MM.1S (cell line): Measurements from ENCODE around the gene FGF23.

Experiments used
- DNase-seq: peaks from one replicate; pipeline ENCODE4 v3.0.0-alpha.2; 2015
- H2AFZ ChIP-seq: fragments of 300-600 bp; sonication (generic); 2 replicates; pipeline ENCODE4 v1.6.0; 2016; ENCODE audit warnings: antibody characterized with exemption, low read length
- H3F3A ChIP-seq: fragments of 300-600 bp; sonication (generic); 2 replicates; pipeline ENCODE4 v1.6.1; 2016; ENCODE audit warnings: mild to moderate bottlenecking, antibody characterized with exemption, low read length, moderate library complexity, mixed read lengths; ENCODE audit not compliant: insufficient read depth
- H3K27ac ChIP-seq: fragments of 300-600 bp; sonication (generic); 2 replicates; pipeline ENCODE4 v1.5.1; 2016; ENCODE audit warnings: mild to moderate bottlenecking, low read length
- H3K27me3 ChIP-seq: fragments of 300-600 bp; sonication (generic); replicated peaks from 2 replicates; pipeline ENCODE4 v1.6.0; 2016; ENCODE audit warnings: low read length; ENCODE audit not compliant: insufficient read depth
- H3K36me3 ChIP-seq: fragments of 300-600 bp; sonication (generic); replicated peaks from 2 replicates; pipeline ENCODE4 v1.6.1; 2016; ENCODE audit warnings: mild to moderate bottlenecking, low read length, mixed read lengths; ENCODE audit not compliant: insufficient read depth
- H3K4me1 ChIP-seq: fragments of 300-600 bp; sonication (generic); 2 replicates; pipeline ENCODE4 v1.6.1; 2016; ENCODE audit warnings: low read length, mixed read lengths
- H3K4me2 ChIP-seq: fragments of 300-600 bp; sonication (generic); 2 replicates; pipeline ENCODE4 v1.6.0; 2016; ENCODE audit warnings: low read depth, low read length
- H3K4me3 ChIP-seq: fragments of 300-600 bp; sonication (generic); 2 replicates; pipeline ENCODE4 v1.5.1; 2016; ENCODE audit warnings: low read length, mixed read lengths
- H3K79me2 ChIP-seq: fragments of 300-600 bp; sonication (generic); 2 replicates; pipeline ENCODE4 v1.6.1; 2016; ENCODE audit warnings: mixed run types, low read length, mixed read lengths
- H3K9ac ChIP-seq: fragments of 300-600 bp; sonication (generic); 2 replicates; pipeline ENCODE4 v1.6.1; 2016; ENCODE audit warnings: low read length, mixed read lengths
- H3K9me2 ChIP-seq: fragments of 300-600 bp; sonication (generic); replicated peaks from 2 replicates; pipeline ENCODE4 v1.6.1; 2016; ENCODE audit warnings: mild to moderate bottlenecking, low read length, mixed read lengths; ENCODE audit not compliant: insufficient read depth
- H3K9me3 ChIP-seq: fragments of 300-600 bp; sonication (generic); replicated peaks from 2 replicates; pipeline ENCODE4 v1.6.1; 2016; ENCODE audit warnings: mild to moderate bottlenecking, low read length, mixed read lengths; ENCODE audit not compliant: insufficient read depth
- H4K20me1 ChIP-seq: fragments of 300-600 bp; sonication (generic); 2 replicates; pipeline ENCODE4 v1.6.1; 2016; ENCODE audit warnings: mild to moderate bottlenecking, low read length, moderate library complexity, mixed read lengths; ENCODE audit not compliant: insufficient read depth
- EZH2 ChIP-seq: fragments of 300-600 bp; sonication (generic); optimal IDR thresholded peaks from 2 replicates; pipeline ENCODE3; 2017; ENCODE audit warnings: low read depth, mild to moderate bottlenecking, antibody characterized with exemption, low read length, mixed read lengths
- EZH2phosphoT487 ChIP-seq: fragments of 300-600 bp; sonication (generic); IDR thresholded peaks from 2 replicates; pipeline ENCODE4 v1.6.1; 2018; ENCODE audit warnings: antibody characterized with exemption, low read length
- TF ChIP-seq, protein P1 (sequence below): fragments of 300-600 bp; sonication (generic); IDR thresholded peaks from 2 replicates; pipeline ENCODE4 v1.5.1; 2016; ENCODE audit warnings: antibody characterized with exemption, low read length, mixed read lengths

Gene FGF23

DNA sequence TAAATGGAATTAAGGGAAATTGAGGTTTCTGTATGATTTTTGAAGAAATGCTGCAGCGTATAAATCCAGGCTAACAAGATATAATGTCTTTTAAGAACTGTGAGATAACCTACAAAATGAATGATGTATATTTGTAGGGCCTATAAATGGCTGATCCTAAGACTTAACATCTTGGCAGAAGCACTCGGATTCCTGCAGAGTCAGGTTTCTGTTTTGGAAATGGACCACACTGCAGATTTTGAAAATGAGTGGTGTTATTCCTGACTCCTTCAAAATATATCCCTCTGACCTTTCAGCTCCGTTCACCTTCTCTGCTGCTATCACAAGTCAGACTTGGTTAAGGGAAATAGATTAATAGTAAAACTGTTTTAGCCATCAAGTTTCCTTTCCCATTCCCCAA is 53.5 kb downstream of the FGF23 start:
- Histone ChIP-seq H3K9me2 (no peaks in the 10 kb centered on the region), H3K9me3 (no peaks in the 10 kb centered on the region), H4K20me1 (no peaks in the 10 kb centered on the region), H2AFZ (no peak overlapping the region), H3K4me1 (no peaks in the 10 kb centered on the region), H3K27me3 (no peaks in the 10 kb centered on the region), H3K4me2 (no peak overlapping the region), H3K79me2 (peaks cover 3% of the 10 kb centered on the region; the same call in 1 of the 2 replicates), H3K9ac (no peak overlapping the region), H3F3A (no peaks in the 10 kb centered on the region), H3K27ac (no peak overlapping the region), H3K36me3 (no peaks in the 10 kb centered on the region), H3K4me3 (no peak overlapping the region)
- DNase-seq, result no peak
- TF ChIP-seq, protein P1, sequence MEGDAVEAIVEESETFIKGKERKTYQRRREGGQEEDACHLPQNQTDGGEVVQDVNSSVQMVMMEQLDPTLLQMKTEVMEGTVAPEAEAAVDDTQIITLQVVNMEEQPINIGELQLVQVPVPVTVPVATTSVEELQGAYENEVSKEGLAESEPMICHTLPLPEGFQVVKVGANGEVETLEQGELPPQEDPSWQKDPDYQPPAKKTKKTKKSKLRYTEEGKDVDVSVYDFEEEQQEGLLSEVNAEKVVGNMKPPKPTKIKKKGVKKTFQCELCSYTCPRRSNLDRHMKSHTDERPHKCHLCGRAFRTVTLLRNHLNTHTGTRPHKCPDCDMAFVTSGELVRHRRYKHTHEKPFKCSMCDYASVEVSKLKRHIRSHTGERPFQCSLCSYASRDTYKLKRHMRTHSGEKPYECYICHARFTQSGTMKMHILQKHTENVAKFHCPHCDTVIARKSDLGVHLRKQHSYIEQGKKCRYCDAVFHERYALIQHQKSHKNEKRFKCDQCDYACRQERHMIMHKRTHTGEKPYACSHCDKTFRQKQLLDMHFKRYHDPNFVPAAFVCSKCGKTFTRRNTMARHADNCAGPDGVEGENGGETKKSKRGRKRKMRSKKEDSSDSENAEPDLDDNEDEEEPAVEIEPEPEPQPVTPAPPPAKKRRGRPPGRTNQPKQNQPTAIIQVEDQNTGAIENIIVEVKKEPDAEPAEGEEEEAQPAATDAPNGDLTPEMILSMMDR, result no peak
- TF ChIP-seq EZH2phosphoT487 (no peak), EZH2 (no peak)

DNA sequence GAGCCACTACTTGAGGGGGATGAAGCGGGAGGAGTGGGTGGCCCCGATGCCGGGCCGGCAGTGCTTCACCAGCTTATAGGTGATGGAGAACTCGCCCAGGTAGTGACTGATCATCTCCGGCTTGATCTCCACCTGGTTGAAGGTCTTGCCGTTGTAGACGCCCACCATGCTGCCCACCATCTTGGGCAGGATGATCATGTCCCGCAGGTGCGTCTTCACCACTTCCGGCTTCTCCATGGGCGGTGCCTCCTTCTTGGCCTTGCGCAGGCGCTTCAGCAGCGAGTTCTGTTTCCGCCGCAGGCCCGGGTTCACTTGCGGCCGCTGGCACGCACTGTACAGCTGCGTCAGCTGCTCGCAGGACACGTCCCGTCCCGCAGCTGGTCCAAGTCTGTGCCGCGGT is 55.1 kb downstream of the FGF23 start:
- no peak for DNase-seq
- H3K9me2 ChIP-seq, result no peaks in the 10 kb centered on the region
- H3K79me2 ChIP-seq, result peaks cover 3% of the 10 kb centered on the region; the same call in 1 of the 2 replicates
- H3F3A ChIP-seq, result no peaks in the 10 kb centered on the region; the same call in 1 of the 2 replicates
- H3K9ac ChIP-seq, result no peak overlapping the region
- H4K20me1 ChIP-seq, result no peaks in the 10 kb centered on the region
- H3K4me2 ChIP-seq, result no peak overlapping the region
- H3K27me3 ChIP-seq, result no peaks in the 10 kb centered on the region
- peaks cover 4% of the 10 kb centered on the region; the same call in 1 of the 2 replicates for H3K4me1 ChIP-seq
- H3K4me3 ChIP-seq, result no peak overlapping the region
- no peak overlapping the region for H3K27ac ChIP-seq
- TF ChIP-seq EZH2, result no peak
- TF ChIP-seq EZH2phosphoT487, result no peak
- TF ChIP-seq, protein P1, result no peak
- H2AFZ ChIP-seq, result no peak overlapping the region
- no peaks in the 10 kb centered on the region for H3K36me3 ChIP-seq
- H3K9me3 ChIP-seq, result no peaks in the 10 kb centered on the region

DNA sequence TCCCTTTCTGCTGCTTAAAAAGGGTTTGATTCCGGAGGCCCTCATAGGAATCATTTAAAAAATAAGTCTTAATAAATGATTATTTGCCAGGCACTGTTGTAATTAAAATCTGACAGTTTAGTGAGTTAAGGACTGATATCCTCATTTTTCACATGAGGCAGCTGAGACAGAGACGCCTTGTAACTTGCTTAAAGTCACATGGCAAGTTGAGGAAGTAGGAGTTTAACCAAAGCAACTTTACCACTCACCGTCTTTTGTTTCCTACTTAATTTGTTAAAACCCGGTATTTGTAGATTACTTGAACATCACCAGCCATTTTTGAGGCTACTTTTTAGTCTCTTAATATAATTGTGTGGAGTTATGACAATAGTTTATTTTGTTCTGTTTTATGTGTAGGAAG is 56.1 kb downstream of the FGF23 start:
- Histone ChIP-seq H3K79me2 (peaks cover 3% of the 10 kb centered on the region; the same call in 1 of the 2 replicates), H3K9ac (no peak overlapping the region), H3K4me1 (peaks cover 4% of the 10 kb centered on the region; the same call in 1 of the 2 replicates), H3K9me2 (no peaks in the 10 kb centered on the region), H2AFZ (no peak overlapping the region), H3K9me3 (no peaks in the 10 kb centered on the region), H4K20me1 (no peaks in the 10 kb centered on the region), H3K36me3 (no peaks in the 10 kb centered on the region), H3K4me3 (no peak overlapping the region), H3K27ac (no peak overlapping the region), H3F3A (no peaks in the 10 kb centered on the region; the same call in 1 of the 2 replicates), H3K27me3 (no peaks in the 10 kb centered on the region), H3K4me2 (no peak overlapping the region)
- TF ChIP-seq, protein P1, result no peak
- TF ChIP-seq EZH2 (no peak), EZH2phosphoT487 (no peak)
- DNase-seq, result no peak
